Measurements from ENCODE around the gene SRBD1. TPM values are rescaled to one million over a fixed set of nuclear protein-coding genes. Genes with fewer than 3 reads are reported as not detected.

The SRBD1 gene
- total RNA-seq, 1 experiment from 2014 or later = 20.6 TPM

- TF ChIP-seq JUND (IDR thresholded peaks at IDR 0.05) (no peak), POLR2AphosphoS5 (IDR thresholded peaks at IDR 0.05; ENCODE audit: low read depth, low read length) (no peak), MAX (IDR thresholded peaks at IDR 0.05) (no peak), CBX3 (IDR thresholded peaks at IDR 0.05; ENCODE audit: low read depth) (no peak), ELF1 (IDR thresholded peaks at IDR 0.05; ENCODE audit: borderline replicate concordance, low read depth) (no peak), EZH2phosphoT487 (IDR thresholded peaks at IDR 0.05; ENCODE audit: borderline replicate concordance) (no peak), SRF (IDR thresholded peaks at IDR 0.05; ENCODE audit: low read depth) (no peak), CEBPB (IDR thresholded peaks at IDR 0.05; ENCODE audit: low read depth) (no peak), YY1 (IDR thresholded peaks at IDR 0.05; ENCODE audit: extremely low read depth, insufficient replicate concordance, low read depth, low read length) (no peak), ATF3 (IDR thresholded peaks at IDR 0.05) (no peak), SIN3A (IDR thresholded peaks at IDR 0.05; ENCODE audit: low read depth) (no peak), REST (IDR thresholded peaks at IDR 0.05; ENCODE audit: low read depth) (no peak), EZH2 (IDR thresholded peaks at IDR 0.05) (no peak), TCF7L2 (IDR thresholded peaks at IDR 0.05; ENCODE audit: borderline replicate concordance, extremely low read depth, insufficient read depth, insufficient read length) (no peak), SP1 (IDR thresholded peaks at IDR 0.05; ENCODE audit: low read depth) (no peak), POLR2A (IDR thresholded peaks at IDR 0.05; ENCODE audit: borderline replicate concordance, extremely low read depth, insufficient read depth, insufficient read length) (no peak), CTCF (IDR thresholded peaks at IDR 0.05 in 2 of 3, conservative IDR thresholded peaks at IDR 0.05 in 1 of 3; ENCODE audit: borderline replicate concordance in 1 of 3, insufficient read depth in 1 of 3, low read depth in 2 of 3, low read length in 2 of 3) (no peak), ZBTB33 (IDR thresholded peaks at IDR 0.05; ENCODE audit: extremely low read depth, insufficient replicate concordance, low read length) (no peak)
- no peaks in the 10 kb centered on the region for H3K9me2 ChIP-seq (ENCODE audit: insufficient read depth)
- RAD21 ChIA-PET (ENCODE audit: low non-redundant PET in 1 of 2, low total read pairs in 2 of 2, uncharacterized antibody in 2 of 2, unreplicated experiment in 2 of 2) = no interaction called here
- no peak for DNase-seq (ENCODE audit: low read depth, low spot score)
- H3K9ac ChIP-seq (ENCODE audit: low read length) = no peak overlapping the region
- peaks cover 20% of the 10 kb centered on the region for H3K79me2 ChIP-seq (ENCODE audit: insufficient read depth, low read length)
- CTCF ChIA-PET = interaction anchor here (1.7 kb wide), 1 partner anchor 16 kb away, joined by 7 read pairs; no protein-coding TSS in a partner anchor
- no peak for ATAC-seq
- no TSS peak for BruUV-seq (replicated peaks)
- no peak overlapping the region for H3K4me2 ChIP-seq (ENCODE audit: low read length)
- POLR2A ChIA-PET = no interaction called here
- peaks cover 0 to 8% of the 10 kb centered on the region in 2 experiments; a peak in 2 of 4 replicates for H3K4me1 ChIP-seq (ENCODE audit: control insufficient read depth in 1 of 2, insufficient read depth in 2 of 2, low read length in 2 of 2)
- no peak overlapping the region for H2AFZ ChIP-seq (ENCODE audit: low read depth, low read length, poor library complexity, severe bottlenecking)
- H3K27ac ChIP-seq (ENCODE audit: low read depth, low read length) = no peak overlapping the region
- no peak overlapping the region for H3K4me3 ChIP-seq (replicated peaks in 1 of 2; ENCODE audit: low read depth in 1 of 2, low read length in 2 of 2)
- H4K20me1 ChIP-seq (ENCODE audit: insufficient read depth) = no peaks in the 10 kb centered on the region
- peaks cover 0 to 11% of the 10 kb centered on the region in 2 experiments; a peak in 1 of 4 replicates for H3K36me3 ChIP-seq (ENCODE audit: control insufficient read depth in 1 of 2, insufficient read depth in 2 of 2, low read length in 2 of 2)
- no peaks in the 10 kb centered on the region for H3K27me3 ChIP-seq (ENCODE audit: insufficient read depth, low read length)
- intact Hi-C loops (cut with micrococcal nuclease) = no loop called here
- H3K9me3 ChIP-seq (ENCODE audit: control insufficient read depth in 1 of 2, insufficient read depth in 1 of 2, low read depth in 1 of 2, low read length in 2 of 2) = no peaks in the 10 kb centered on the region; a peak in 1 of 4 replicates
Measured at GRCh38 chr2:45567974-45568789, 42.9 kb downstream of the SRBD1 start.

All from HCT116 (cell line).